ENCODE results near the gene NFU1. TPM values are rescaled to one million over a fixed set of nuclear protein-coding genes. Genes with fewer than 3 reads are reported as not detected.

Gene NFU1
- total and polyA plus RNA-seq, 2 of the 13 experiments (the other 11 are each of a cell fraction or from before 2014, with no cell fraction given) = 39.1 to 84.0 TPM

GRCh38 chr2:69387770-69388481 is 49.3 kb downstream of the NFU1 start (continued):
- TF ChIP-seq RBM39 (IDR thresholded peaks at IDR 0.05; ENCODE audit: low read depth, low read length, poor library complexity, severe bottlenecking) = no peak
- no peak for TF ChIP-seq ZSCAN22 (CRISPR knock-in tag; IDR thresholded peaks at IDR 0.05)
- TF ChIP-seq ZNF598 (CRISPR knock-in tag; IDR thresholded peaks at IDR 0.05; ENCODE audit: borderline replicate concordance) = no peak
- no peak for TF ChIP-seq PAWR (CRISPR knock-in tag; IDR thresholded peaks at IDR 0.05; ENCODE audit: borderline replicate concordance)
- no peak for TF ChIP-seq TBX3 (IDR thresholded peaks at IDR 0.05; ENCODE audit: borderline replicate concordance)
- no peak for TF ChIP-seq ZNF547 (CRISPR knock-in tag; IDR thresholded peaks at IDR 0.05)
- TF ChIP-seq ZBTB20 (CRISPR knock-in tag; IDR thresholded peaks at IDR 0.05; ENCODE audit: borderline replicate concordance, low read depth) = no peak
- no peak for TF ChIP-seq ZNF496 (CRISPR knock-in tag; IDR thresholded peaks at IDR 0.05; ENCODE audit: insufficient replicate concordance)
- no peak for TF ChIP-seq FOXJ3 (CRISPR knock-in tag; IDR thresholded peaks at IDR 0.05; ENCODE audit: borderline replicate concordance)
- TF ChIP-seq ZNF7 (CRISPR knock-in tag; IDR thresholded peaks at IDR 0.05) = no peak
- peak; percentile 10; the same call in 1 of the 2 replicates for TF ChIP-seq PHF20 (CRISPR knock-in tag; IDR thresholded peaks at IDR 0.05)
- TF ChIP-seq ZNF670 (CRISPR knock-in tag; IDR thresholded peaks at IDR 0.05; ENCODE audit: borderline replicate concordance) = peak; percentile 40; the same call in 1 of the 2 replicates
- peak; percentile 51; the same call in 1 of the 2 replicates for TF ChIP-seq ZNF44 (CRISPR knock-in tag; IDR thresholded peaks at IDR 0.05)
- no peak for TF ChIP-seq SYNCRIP (IDR thresholded peaks at IDR 0.05; ENCODE audit: insufficient read depth, low read depth, low read length)
- TF ChIP-seq, protein P1, sequence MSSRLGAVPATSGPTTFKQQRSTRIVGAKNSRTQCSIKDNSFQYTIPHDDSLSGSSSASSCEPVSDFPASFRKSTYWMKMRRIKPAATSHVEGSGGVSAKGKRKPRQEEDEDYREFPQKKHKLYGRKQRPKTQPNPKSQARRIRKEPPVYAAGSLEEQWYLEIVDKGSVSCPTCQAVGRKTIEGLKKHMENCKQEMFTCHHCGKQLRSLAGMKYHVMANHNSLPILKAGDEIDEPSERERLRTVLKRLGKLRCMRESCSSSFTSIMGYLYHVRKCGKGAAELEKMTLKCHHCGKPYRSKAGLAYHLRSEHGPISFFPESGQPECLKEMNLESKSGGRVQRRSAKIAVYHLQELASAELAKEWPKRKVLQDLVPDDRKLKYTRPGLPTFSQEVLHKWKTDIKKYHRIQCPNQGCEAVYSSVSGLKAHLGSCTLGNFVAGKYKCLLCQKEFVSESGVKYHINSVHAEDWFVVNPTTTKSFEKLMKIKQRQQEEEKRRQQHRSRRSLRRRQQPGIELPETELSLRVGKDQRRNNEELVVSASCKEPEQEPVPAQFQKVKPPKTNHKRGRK (CRISPR knock-in tag; IDR thresholded peaks at IDR 0.05) = no peak; the same call in 1 of the 2 replicates
- TF ChIP-seq FOXM1 (CRISPR knock-in tag; IDR thresholded peaks at IDR 0.05) = no peak
- TF ChIP-seq ZNF724P (CRISPR knock-in tag; IDR thresholded peaks at IDR 0.05; ENCODE audit: borderline replicate concordance) = no peak
- TF ChIP-seq HOMEZ (CRISPR knock-in tag; IDR thresholded peaks at IDR 0.05; ENCODE audit: low read depth) = no peak
- TF ChIP-seq HES4 (CRISPR knock-in tag; IDR thresholded peaks at IDR 0.05; ENCODE audit: borderline replicate concordance) = no peak
- TF ChIP-seq, protein P2, sequence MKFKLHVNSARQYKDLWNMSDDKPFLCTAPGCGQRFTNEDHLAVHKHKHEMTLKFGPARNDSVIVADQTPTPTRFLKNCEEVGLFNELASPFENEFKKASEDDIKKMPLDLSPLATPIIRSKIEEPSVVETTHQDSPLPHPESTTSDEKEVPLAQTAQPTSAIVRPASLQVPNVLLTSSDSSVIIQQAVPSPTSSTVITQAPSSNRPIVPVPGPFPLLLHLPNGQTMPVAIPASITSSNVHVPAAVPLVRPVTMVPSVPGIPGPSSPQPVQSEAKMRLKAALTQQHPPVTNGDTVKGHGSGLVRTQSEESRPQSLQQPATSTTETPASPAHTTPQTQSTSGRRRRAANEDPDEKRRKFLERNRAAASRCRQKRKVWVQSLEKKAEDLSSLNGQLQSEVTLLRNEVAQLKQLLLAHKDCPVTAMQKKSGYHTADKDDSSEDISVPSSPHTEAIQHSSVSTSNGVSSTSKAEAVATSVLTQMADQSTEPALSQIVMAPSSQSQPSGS (CRISPR knock-in tag; IDR thresholded peaks at IDR 0.05) = no peak
- peak; percentile 44; the same call in 1 of the 2 replicates for TF ChIP-seq BCL6 (CRISPR knock-in tag; IDR thresholded peaks at IDR 0.05)
- TF ChIP-seq, protein P3, sequence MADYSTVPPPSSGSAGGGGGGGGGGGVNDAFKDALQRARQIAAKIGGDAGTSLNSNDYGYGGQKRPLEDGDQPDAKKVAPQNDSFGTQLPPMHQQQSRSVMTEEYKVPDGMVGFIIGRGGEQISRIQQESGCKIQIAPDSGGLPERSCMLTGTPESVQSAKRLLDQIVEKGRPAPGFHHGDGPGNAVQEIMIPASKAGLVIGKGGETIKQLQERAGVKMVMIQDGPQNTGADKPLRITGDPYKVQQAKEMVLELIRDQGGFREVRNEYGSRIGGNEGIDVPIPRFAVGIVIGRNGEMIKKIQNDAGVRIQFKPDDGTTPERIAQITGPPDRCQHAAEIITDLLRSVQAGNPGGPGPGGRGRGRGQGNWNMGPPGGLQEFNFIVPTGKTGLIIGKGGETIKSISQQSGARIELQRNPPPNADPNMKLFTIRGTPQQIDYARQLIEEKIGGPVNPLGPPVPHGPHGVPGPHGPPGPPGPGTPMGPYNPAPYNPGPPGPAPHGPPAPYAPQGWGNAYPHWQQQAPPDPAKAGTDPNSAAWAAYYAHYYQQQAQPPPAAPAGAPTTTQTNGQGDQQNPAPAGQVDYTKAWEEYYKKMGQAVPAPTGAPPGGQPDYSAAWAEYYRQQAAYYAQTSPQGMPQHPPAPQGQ (CRISPR knock-in tag; IDR thresholded peaks at IDR 0.05; ENCODE audit: borderline replicate concordance) = no peak
- no peak for TF ChIP-seq HMG20B (CRISPR knock-in tag; conservative IDR thresholded peaks at IDR 0.05)
- TF ChIP-seq ZNF883 (CRISPR knock-in tag; IDR thresholded peaks at IDR 0.05; ENCODE audit: not compliant biosample characterization) = no peak

Measured in HepG2 (cell line).